Astrocyte of the cerebellum (primary cell): Measurements from ENCODE around the gene TMEM200A.

Experiments
- DNase-seq: peaks from one replicate; pipeline ENCODE4 v3.0.0-alpha.2; 2011; ENCODE audit warnings: low read depth
- H3K4me3 ChIP-seq: 2 replicates; pipeline ENCODE4 v1.5.1; 2011; ENCODE audit warnings: mild to moderate bottlenecking, low read depth, low read length, moderate library complexity
- in situ Hi-C: cut with HindIII; loops from 2 replicates; pipeline ENCODE4 v1.10.0; 2017; ENCODE audit warnings: low sequenced_read_pairs
- TF ChIP-seq, protein P1 (sequence below): IDR thresholded peaks from 2 replicates; pipeline ENCODE4 v1.5.1; 2012; ENCODE audit warnings: low read length, low read depth, moderate library complexity, mild to moderate bottlenecking; ENCODE audit errors: missing control alignments

Gene TMEM200A

DNA sequence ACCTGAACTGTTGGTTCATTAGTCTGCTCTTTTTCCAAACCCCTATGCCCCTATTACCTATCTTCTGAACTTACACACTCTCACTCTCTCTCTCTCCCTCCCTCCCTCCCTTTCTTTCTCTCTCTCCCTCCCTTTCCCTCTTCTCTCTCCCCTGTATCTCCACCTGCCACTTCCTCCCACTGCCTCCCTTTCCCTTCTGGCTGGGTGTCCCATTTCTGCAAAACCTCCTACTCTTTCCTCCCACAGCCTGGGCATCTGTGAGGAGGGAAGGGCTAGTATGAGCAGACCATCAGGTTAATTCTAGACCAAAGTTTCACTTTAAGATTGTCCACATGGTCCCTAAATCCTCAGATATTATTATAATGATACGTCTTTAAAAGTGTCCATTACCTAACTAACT, 95.1 kb downstream of the TMEM200A start:
- no peak overlapping the region for H3K4me3 ChIP-seq
- in situ Hi-C loops: no loop called here
- DNase-seq: no peak
- TF ChIP-seq, protein P1, sequence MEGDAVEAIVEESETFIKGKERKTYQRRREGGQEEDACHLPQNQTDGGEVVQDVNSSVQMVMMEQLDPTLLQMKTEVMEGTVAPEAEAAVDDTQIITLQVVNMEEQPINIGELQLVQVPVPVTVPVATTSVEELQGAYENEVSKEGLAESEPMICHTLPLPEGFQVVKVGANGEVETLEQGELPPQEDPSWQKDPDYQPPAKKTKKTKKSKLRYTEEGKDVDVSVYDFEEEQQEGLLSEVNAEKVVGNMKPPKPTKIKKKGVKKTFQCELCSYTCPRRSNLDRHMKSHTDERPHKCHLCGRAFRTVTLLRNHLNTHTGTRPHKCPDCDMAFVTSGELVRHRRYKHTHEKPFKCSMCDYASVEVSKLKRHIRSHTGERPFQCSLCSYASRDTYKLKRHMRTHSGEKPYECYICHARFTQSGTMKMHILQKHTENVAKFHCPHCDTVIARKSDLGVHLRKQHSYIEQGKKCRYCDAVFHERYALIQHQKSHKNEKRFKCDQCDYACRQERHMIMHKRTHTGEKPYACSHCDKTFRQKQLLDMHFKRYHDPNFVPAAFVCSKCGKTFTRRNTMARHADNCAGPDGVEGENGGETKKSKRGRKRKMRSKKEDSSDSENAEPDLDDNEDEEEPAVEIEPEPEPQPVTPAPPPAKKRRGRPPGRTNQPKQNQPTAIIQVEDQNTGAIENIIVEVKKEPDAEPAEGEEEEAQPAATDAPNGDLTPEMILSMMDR: no peak

DNA sequence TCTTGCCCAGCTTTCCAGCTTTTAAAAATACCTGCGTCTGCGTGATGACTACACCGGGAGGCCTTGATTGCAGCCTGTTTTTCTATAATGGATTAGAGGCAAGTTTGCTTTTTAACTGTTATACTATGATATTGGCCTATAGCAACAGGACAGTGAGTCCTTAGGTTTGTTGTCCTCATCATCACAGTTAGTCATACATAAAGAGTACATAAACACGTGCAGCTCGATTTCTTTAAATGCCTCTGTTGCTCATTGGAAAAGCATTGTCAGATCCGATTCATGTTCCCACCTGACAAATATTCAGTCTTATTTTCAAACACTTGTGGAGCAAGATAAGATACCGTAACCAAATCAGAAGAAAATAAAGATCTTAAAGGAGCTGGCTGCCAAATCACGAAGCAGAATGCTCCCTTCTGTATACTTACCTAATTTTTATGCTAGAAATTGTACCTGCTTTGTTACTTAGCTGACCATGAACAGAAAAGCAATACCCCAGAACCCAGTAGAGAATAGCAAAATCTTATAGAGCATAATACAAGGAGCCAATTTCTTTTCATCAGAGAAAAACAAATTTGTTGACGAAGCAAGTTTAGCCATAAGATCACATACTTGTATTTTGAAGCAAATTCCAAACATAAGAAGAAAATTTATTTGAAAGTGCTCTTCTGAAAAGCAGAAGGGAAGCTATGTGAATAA, 100.4 kb downstream of the TMEM200A start:
- DNase-seq: no peak
- TF ChIP-seq, protein P1: no peak
- H3K4me3 ChIP-seq: no peak overlapping the region
- in situ Hi-C loops: no loop called here

DNA sequence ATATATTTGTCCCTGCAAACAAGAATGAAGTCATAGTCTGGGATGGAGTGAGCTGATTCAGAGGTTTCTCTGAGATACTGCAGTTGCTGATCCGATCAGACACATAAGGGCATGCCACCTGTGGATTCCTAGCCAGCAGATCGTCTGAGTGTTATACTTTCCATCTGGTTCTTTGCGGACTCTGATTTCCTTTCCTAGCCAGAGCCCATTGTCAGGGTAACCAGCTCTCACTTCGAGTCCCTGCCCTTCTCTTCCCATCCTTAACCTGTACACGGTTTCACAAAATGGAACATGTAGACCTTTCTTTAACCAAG, 100.9 kb downstream of the TMEM200A start:
- DNase-seq: no peak
- no peak overlapping the region for H3K4me3 ChIP-seq
- in situ Hi-C loops: no loop called here
- TF ChIP-seq, protein P1: no peak

DNA sequence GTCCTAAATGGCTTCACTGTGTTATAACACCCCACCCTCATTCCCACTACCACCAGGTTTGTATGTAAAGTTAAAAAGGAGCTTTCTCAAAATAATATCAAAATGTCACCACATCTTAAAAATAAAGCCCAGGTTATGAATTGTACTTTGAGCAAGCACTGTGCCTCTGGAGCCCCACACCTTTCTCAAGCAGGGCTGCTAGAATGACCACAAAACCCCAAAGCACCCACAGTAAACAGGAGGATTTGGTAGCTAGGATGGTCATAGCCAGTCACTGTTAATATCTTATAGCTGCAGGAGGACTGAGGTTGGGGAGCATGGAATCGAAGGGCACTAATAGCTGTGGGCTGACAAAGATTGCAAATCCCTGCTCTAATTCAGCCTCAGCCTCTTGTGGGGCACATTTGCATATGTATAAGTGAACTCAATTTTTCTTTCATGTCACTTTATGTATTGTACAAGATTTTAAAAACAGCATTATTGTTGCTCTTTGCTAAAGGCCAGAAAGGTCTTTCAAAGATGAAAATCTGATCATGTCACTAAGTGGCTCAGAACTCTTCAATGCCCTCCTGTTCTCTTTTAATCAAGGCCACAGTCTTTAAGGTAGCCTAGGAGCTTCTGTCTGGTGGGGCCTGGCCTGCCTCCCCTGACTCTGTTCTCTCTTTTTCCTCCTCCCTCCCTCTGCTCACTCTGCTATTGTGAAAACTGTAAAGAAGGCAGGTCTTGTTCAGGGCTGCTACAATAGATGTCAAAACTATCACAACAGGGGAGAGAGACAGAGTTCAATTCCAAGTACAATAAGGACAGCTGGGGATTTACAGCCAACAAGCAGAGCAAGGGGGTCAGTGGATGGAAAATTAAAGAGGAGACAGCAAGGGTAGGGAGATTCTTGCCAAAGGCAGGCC, 101.6 kb downstream of the TMEM200A start:
- no peak for DNase-seq
- H3K4me3 ChIP-seq: no peak overlapping the region
- TF ChIP-seq, protein P1: no peak
- in situ Hi-C loops: no loop called here

DNA sequence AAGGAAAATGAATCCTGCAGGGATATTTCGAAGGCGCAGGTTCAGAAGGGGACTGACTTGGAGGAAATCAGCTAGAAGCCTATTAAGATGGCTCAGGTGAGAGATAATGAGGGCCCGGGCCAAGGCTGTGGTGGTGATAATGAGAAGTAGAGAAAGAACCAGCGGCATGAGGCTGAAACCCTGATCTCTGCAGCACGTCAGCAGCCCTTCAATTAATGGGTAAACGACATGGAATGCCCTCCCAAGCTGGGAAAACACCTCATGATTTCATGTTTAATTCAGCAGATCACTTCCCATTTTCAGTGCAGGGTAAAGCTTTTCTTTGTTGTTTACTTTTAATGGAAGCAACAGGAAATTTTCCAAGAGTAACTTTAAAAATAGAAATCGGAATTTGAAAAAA, 104.9 kb downstream of the TMEM200A start:
- no peak for DNase-seq
- TF ChIP-seq, protein P1: no peak
- H3K4me3 ChIP-seq: no peak overlapping the region
- in situ Hi-C loops: no loop called here

DNA sequence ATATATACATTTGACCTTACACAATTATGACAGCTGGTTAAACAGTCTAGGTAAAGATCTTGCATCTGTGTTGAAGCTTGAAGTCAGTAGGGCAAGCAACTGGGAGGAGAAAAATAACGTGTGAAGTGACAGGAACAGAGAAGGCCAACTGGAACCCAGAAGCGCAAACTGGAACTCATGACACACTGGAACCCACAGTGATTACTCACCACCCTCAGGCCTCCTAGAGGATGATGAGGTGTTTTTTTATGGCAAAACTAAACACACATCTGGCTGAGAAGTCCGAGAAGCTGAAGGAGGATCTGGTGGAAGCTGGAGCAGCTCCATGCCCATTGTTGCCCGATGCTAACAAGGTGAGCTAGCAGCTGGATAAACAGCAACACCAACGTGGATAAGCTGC, 108.1 kb downstream of the TMEM200A start:
- no peak overlapping the region for H3K4me3 ChIP-seq
- DNase-seq: no peak
- in situ Hi-C loops: no loop called here
- TF ChIP-seq, protein P1: no peak
